ENCODE measurements around the gene EFCC1.

The EFCC1 gene

GRCh38 chr3:129060276-129061022 is 59.3 kb downstream of the EFCC1 start, which contains the start of gene GP9:
Gene GP9, plus strand, starts transcription at chr3:129060779. Its CDS starts 961 bp downstream, at chr3:129061740.
- CTCF ChIA-PET = no interaction called here
- H3K27ac ChIP-seq = no peak within 1 kb of the TSS
- POLR2A ChIA-PET (ENCODE audit: low non-redundant PET) = no interaction called here
- TF ChIP-seq CTCF (conservative IDR thresholded peaks at IDR 0.05; ENCODE audit: low read depth) = no peak
- no peak for DNase-seq (ENCODE audit: low spot score)

GRCh38 chr3:129061023-129061887 is 60.2 kb downstream of the EFCC1 start:
- no peak overlapping the region for H3K27ac ChIP-seq
- ChIA-PET CTCF (no interaction called here), POLR2A (ENCODE audit: low non-redundant PET) (no interaction called here)
- DNase-seq (ENCODE audit: low spot score) = no peak
- TF ChIP-seq CTCF (conservative IDR thresholded peaks at IDR 0.05; ENCODE audit: low read depth) = no peak

- H3K27ac ChIP-seq = no peak overlapping the region
- no peak for DNase-seq (ENCODE audit: low spot score)
- CTCF ChIA-PET = no interaction called here
- no peak for TF ChIP-seq CTCF (conservative IDR thresholded peaks at IDR 0.05; ENCODE audit: low read depth)
- POLR2A ChIA-PET (ENCODE audit: low non-redundant PET) = no interaction called here
Measured at GRCh38 chr3:129061888-129062834, 61.1 kb downstream of the EFCC1 start.

- H3K27ac ChIP-seq = peak overlapping the region; percentile 59; the same call in 1 of the 2 replicates
- CTCF ChIA-PET = no interaction called here
- no peak for DNase-seq (ENCODE audit: low spot score)
- TF ChIP-seq CTCF (conservative IDR thresholded peaks at IDR 0.05; ENCODE audit: low read depth) = no peak
- POLR2A ChIA-PET (ENCODE audit: low non-redundant PET) = no interaction called here
Measured at GRCh38 chr3:129063091-129063640, 62.1 kb downstream of the EFCC1 start.

- ChIA-PET POLR2A (ENCODE audit: low non-redundant PET) (no interaction called here), CTCF (interaction anchor here (0.6 kb wide), 1 partner anchor 199 kb away, joined by 4 read pairs; no protein-coding TSS in a partner anchor)
- TF ChIP-seq CTCF (conservative IDR thresholded peaks at IDR 0.05; ENCODE audit: low read depth) = no peak
- peak overlapping the region; percentile 59 for H3K27ac ChIP-seq
- DNase-seq (ENCODE audit: low spot score) = no peak
Measured at GRCh38 chr3:129063841-129064482, 62.9 kb downstream of the EFCC1 start.
